ENCODE measurements around the gene PPARG. TPM values are rescaled to one million over a fixed set of nuclear protein-coding genes. Genes with fewer than 3 reads are reported as not detected.

The PPARG gene
- total and polyA plus RNA-seq, 2 of the 13 experiments (the other 11 are each of a cell fraction or from before 2014, with no cell fraction given): 13.9 to 58.3 TPM

- TF ChIP-seq ZBTB25 (CRISPR knock-in tag; IDR thresholded peaks at IDR 0.05): no peak
- TF ChIP-seq KDM1A (CRISPR knock-in tag; IDR thresholded peaks at IDR 0.05): no peak
- no peak for TF ChIP-seq SP5 (CRISPR knock-in tag; IDR thresholded peaks at IDR 0.05; ENCODE audit: borderline replicate concordance, low read depth)
- TF ChIP-seq SPEN (CRISPR knock-in tag; IDR thresholded peaks at IDR 0.05; ENCODE audit: low read depth): no peak
- TF ChIP-seq SNAPC2 (CRISPR knock-in tag; IDR thresholded peaks at IDR 0.05): no peak
- TF ChIP-seq ZNF766 (CRISPR knock-in tag; IDR thresholded peaks at IDR 0.05; ENCODE audit: borderline replicate concordance): 0 out of 2 replicates have a peak, but pooled peaks have one; percentile 6
Measured at GRCh38 chr3:12483410-12483809, 194.5 kb downstream of the PPARG start (continued).

GRCh38 chr3:12483872-12484197, 195.0 kb downstream of the PPARG start:
- no peaks in the 10 kb centered on the region for H3K9me3 ChIP-seq (ENCODE audit: low read length)
- 0% methylated on average over 4 of the region's 10 CpGs for WGBS (ENCODE audit: low lambda C conversion rate)
- BruUV-seq (replicated peaks): TSS peak; percentile 57
- H3K27me3 ChIP-seq (ENCODE audit: control insufficient read depth in 1 of 2, insufficient read depth in 2 of 2, low read length in 2 of 2): no peaks in the 10 kb centered on the region
- H4K20me1 ChIP-seq (ENCODE audit: insufficient read depth, low read length): no peaks in the 10 kb centered on the region
- peak overlapping the region; percentile 100 for H3K4me2 ChIP-seq (ENCODE audit: low read depth, low read length)
- peak overlapping the region; percentile 58 to 84 (median 61) for H3K4me3 ChIP-seq (replicated peaks in 1 of 3; ENCODE audit: insufficient read depth in 1 of 3, low read depth in 2 of 3, low read length in 3 of 3)
- POLR2A ChIA-PET: interaction anchor here (0.8 to 3.1 kb wide), 14 partner anchors 9 to 328 kb away, joined by 3 to 19 read pairs (median 4); partner anchors contain the start of gene RAF1
- H3K9ac ChIP-seq (ENCODE audit: insufficient read depth, low read depth, low read length): peak overlapping the region; percentile 74
- peak overlapping the region; percentile 16 for H2AFZ ChIP-seq (ENCODE audit: low read length)
- no peak for FAIRE-seq
- DNase-seq (ENCODE audit: low spot score): no peak
- peaks cover 56% of the 10 kb centered on the region for H3K4me1 ChIP-seq (ENCODE audit: insufficient read depth, low read length)
- peak; percentile 23 for ATAC-seq
- CTCF ChIA-PET (ENCODE audit: low intra/inter-chr PET ratio, low total read pairs): no interaction called here
- intact Hi-C loops (cut with micrococcal nuclease; ENCODE audit: unreplicated experiment) (loop anchor here (5.0 to 10.0 kb wide), 3 partner anchors 169 to 307 kb away; partner anchors contain the start of gene PPARG), in situ Hi-C loops (cut with HindIII; ENCODE audit: extremely low pct_ligation_motif_present, low pct_unique_long_range_greater_than_20kb) (loop anchor here (5.0 kb wide), 1 partner anchor 197 kb away; the partner anchor contains the start of gene PPARG)
- H3K79me2 ChIP-seq (ENCODE audit: insufficient read depth, low read length): peaks cover 17% of the 10 kb centered on the region
- peak overlapping the region; percentile 75 for H3K27ac ChIP-seq (ENCODE audit: extremely low read length, insufficient read depth, low read length)
- no peaks in the 10 kb centered on the region for H3K36me3 ChIP-seq (replicated peaks in 1 of 2; ENCODE audit: control insufficient read depth in 1 of 2, insufficient read depth in 2 of 2, low read length in 2 of 2)
- TF ChIP-seq KDM5A (IDR thresholded peaks at IDR 0.05; ENCODE audit: borderline replicate concordance, low read length): no peak
- TF ChIP-seq ETV6 (CRISPR knock-in tag; conservative IDR thresholded peaks at IDR 0.05): 0 out of 2 replicates have a peak, but pooled peaks have one; percentile 2
- TF ChIP-seq ATM (IDR thresholded peaks at IDR 0.05; ENCODE audit: borderline replicate concordance): no peak
- TF ChIP-seq ZNF556 (CRISPR knock-in tag; IDR thresholded peaks at IDR 0.05; ENCODE audit: borderline replicate concordance): 0 out of 2 replicates have a peak, but pooled peaks have one; percentile 14
- 0 out of 2 replicates have a peak, but pooled peaks have one; percentile 28 for TF ChIP-seq ZNF713 (CRISPR knock-in tag; IDR thresholded peaks at IDR 0.05)
- TF ChIP-seq ZFYVE20 (CRISPR knock-in tag; IDR thresholded peaks at IDR 0.05; ENCODE audit: borderline replicate concordance, low read depth): 0 out of 2 replicates have a peak, but pooled peaks have one; percentile 36
- 0 out of 2 replicates have a peak, but pooled peaks have one; percentile 19 for TF ChIP-seq KIAA2018 (CRISPR knock-in tag; IDR thresholded peaks at IDR 0.05; ENCODE audit: borderline replicate concordance)
- TF ChIP-seq ASH2L (IDR thresholded peaks at IDR 0.05; ENCODE audit: insufficient read length, low read depth, low read length): no peak
- 0 out of 2 replicates have a peak, but pooled peaks have one; percentile 12 for TF ChIP-seq KDM3A (CRISPR knock-in tag; IDR thresholded peaks at IDR 0.05; ENCODE audit: low read depth)

Measured in HepG2 (cell line).